Breast epithelium (tissue), 3 donors: ENCODE measurements around the gene BIRC7.

Experiments
- POLR2A ChIP-seq: fragments of 450-650 bp; IDR thresholded peaks from one replicate; pipeline ENCODE4 v1.6.1; 2016; ENCODE audit warnings: antibody characterized with exemption, mild to moderate bottlenecking, moderate library complexity
- POLR2AphosphoS5 ChIP-seq, 3 donors: sonication (generic); formaldehyde crosslinking; IDR thresholded peaks; one replicate each; pipeline ENCODE4 v1.6.1; 2017; ENCODE audit warnings: antibody characterized with exemption in 3 of 3
- TF ChIP-seq, protein P1 (sequence below), 3 donors: fragments of 450-650 bp; IDR thresholded peaks; one replicate each; pipeline ENCODE4 v1.5.1; 2016 to 2017; ENCODE audit warnings: antibody characterized with exemption in 3 of 3, mild to moderate bottlenecking in 3 of 3, moderate library complexity in 3 of 3

DNA sequence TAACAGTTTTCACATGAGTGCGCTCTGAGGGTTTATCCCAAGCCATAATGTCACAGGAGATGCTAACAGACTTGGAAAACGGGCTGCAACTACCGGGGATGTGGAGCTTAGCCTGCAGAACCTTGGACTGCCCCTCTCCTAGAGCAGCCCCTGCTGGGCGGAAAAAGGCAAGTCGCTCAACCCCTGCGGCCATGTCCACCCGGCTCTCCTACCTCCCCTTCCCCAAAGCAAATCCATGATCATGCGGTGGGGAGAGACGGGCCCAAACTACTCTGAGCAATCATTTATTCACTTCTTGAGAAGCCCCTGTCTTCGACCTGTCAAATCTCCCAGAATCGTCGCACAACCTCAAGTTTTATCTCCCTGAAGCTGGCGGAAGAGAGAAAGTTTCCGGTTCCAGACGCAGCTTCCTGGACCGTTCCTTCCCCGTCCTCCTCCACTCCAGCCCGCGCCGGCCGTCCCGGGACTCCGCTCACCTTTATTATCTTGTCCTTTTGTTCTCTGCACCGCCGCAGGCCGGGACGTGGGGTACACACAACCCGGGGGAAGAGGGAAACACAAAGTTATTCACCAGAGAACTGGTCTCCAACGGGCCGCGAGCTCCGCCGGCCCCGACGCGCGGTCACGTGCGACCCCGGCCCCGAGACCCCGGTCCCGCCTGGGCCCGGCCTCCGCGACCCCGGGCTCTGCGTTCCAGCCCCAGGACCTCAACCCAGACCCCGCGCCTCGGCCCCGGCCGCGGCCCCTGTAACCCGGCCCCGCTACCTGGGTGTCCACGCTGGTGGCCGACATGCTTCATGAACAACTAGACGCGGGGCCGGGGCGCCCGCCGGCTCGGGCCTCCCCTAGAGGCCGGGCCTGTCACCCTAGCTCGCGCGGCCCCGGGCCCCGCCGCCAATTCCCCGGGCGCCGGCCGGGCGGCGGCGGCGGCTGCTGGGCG lies 20.3 kb upstream of the BIRC7 start:
- TF ChIP-seq, protein P1, sequence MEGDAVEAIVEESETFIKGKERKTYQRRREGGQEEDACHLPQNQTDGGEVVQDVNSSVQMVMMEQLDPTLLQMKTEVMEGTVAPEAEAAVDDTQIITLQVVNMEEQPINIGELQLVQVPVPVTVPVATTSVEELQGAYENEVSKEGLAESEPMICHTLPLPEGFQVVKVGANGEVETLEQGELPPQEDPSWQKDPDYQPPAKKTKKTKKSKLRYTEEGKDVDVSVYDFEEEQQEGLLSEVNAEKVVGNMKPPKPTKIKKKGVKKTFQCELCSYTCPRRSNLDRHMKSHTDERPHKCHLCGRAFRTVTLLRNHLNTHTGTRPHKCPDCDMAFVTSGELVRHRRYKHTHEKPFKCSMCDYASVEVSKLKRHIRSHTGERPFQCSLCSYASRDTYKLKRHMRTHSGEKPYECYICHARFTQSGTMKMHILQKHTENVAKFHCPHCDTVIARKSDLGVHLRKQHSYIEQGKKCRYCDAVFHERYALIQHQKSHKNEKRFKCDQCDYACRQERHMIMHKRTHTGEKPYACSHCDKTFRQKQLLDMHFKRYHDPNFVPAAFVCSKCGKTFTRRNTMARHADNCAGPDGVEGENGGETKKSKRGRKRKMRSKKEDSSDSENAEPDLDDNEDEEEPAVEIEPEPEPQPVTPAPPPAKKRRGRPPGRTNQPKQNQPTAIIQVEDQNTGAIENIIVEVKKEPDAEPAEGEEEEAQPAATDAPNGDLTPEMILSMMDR (IDR thresholded peaks at IDR 0.05), result peak in 1 of 3 donors; percentile 10
- TF ChIP-seq POLR2A (no peak), POLR2AphosphoS5 (IDR thresholded peaks at IDR 0.05) (no peak)
